Body of pancreas (tissue), 4 donors: ENCODE measurements around the gene MVP. TPM values are rescaled to one million over a fixed set of nuclear protein-coding genes. Genes with fewer than 3 reads are reported as not detected.
"Not testable (repeated sequence)": the region's sequence is repeated elsewhere in the genome, so short reads cannot be mapped to it uniquely, and the experiment has no call there.

Experiments used
- ATAC-seq: fragments of 150-250 bp; one replicate; pipeline ENCODE4 v1.9.1; 2016
- DNase-seq, 4 donors: peaks; one replicate each; pipeline ENCODE4 v3.0.0-alpha.2; 2019
- H3K27ac ChIP-seq, 4 donors: fragments of 200-600 bp; sonication (generic); 1 replicate in 3 of 4; 2 replicates in 1 of 4; pipeline versions ENCODE4 v1.5.1 to v1.6.1; 2016 to 2019; ENCODE audit warnings: mild to moderate bottlenecking in 1 of 4, mixed read lengths in 1 of 4, moderate library complexity in 1 of 4
- H3K27me3 ChIP-seq, 2 donors: fragments of 200-600 bp; sonication (generic); one replicate each; pipeline ENCODE4 v1.6.0; 2016; ENCODE audit warnings: mild to moderate bottlenecking in 1 of 2
- H3K36me3 ChIP-seq, 2 donors: fragments of 200-600 bp; sonication (generic); replicated peaks in 1 of 2; 2 replicates each; pipeline ENCODE4 v1.5.1; 2016; ENCODE audit warnings: low read depth in 2 of 2; ENCODE audit not compliant: insufficient read depth in 1 of 2
- H3K4me1 ChIP-seq: fragments of 200-600 bp; sonication (generic); one replicate; pipeline ENCODE4 v1.6.0; 2016
- H3K4me3 ChIP-seq, 2 donors: fragments of 200-600 bp; sonication (generic); 1 replicate in 1 of 2; 2 replicates in 1 of 2; pipeline ENCODE4 v1.5.1; 2016 to 2019
- H3K9me3 ChIP-seq, 3 donors: fragments of 200-600 bp; sonication (generic); 1 replicate in 2 of 3; 2 replicates in 1 of 3; pipeline ENCODE4 v1.5.1; 2016
- CTCF ChIP-seq, 7 experiments: fragments of 450-650 bp in 4 of 7; fragments of 200-600 bp in 3 of 7; sonication (generic) in 3 of 7; IDR thresholded peaks; one replicate each; pipeline ENCODE4 v1.5.1; 2016 to 2019; ENCODE audit warnings: antibody characterized with exemption in 7 of 7
- POLR2A ChIP-seq, 3 donors: fragments of 450-650 bp; IDR thresholded peaks; one replicate each; pipeline ENCODE4 v1.6.1; 2016; ENCODE audit warnings: antibody characterized with exemption in 3 of 3, mild to moderate bottlenecking in 2 of 3
- WGBS, 2 donors: methylation state at CpG; one replicate each; pipeline ENCODE4 v1.1.5; 2017; 5-methylcytosine and 5-hydroxymethylcytosine counted together
- intact Hi-C: fragments of 100-400 bp; cut with DNase I; formaldehyde crosslinking; loops from one replicate; pipeline ENCODE4 v1.15.1; 2023
- total RNA-seq, 2 donors: library from RNA; depleted of rRNA; stranded (reverse); fragments of >200 nt; gene quantifications; one replicate each; pipeline ENCODE4 v1.1.0, GENCODE V29; 2016

Gene MVP
- total RNA-seq: 100 to 1,000 TPM in 1 of 2 donors, 10 to 100 TPM in 1; 75.5 to 139 TPM

GRCh38 chr16:29820271-29820701 lies at the start of gene MVP:
MVP (plus strand) TSS chr16:29820462; CDS start chr16:29830550, 10,088 bp downstream.
- DNase-seq (peak; percentile 76 to 86 (median 84)), ATAC-seq (peak; percentile 37)
- no peaks in the 10 kb centered on the region for H3K36me3 ChIP-seq
- WGBS, 2 donors: 0% methylated on average over 2 to 4 of the region's 4 CpGs
- no peaks in the 10 kb centered on the region for H3K9me3 ChIP-seq
- H3K4me3 ChIP-seq: peak within 1 kb of the TSS; percentile 9 to 70
- H3K27me3 ChIP-seq: no peaks in the 10 kb centered on the region
- peak within 1 kb of the TSS; percentile 73 to 91 (median 88) for H3K27ac ChIP-seq
- H3K4me1 ChIP-seq: peaks cover 82% of the 10 kb centered on the region
- TF ChIP-seq POLR2A (IDR thresholded peaks at IDR 0.05) (peak; percentile 46 to 72 (median 60)), CTCF (IDR thresholded peaks at IDR 0.05) (peak in 1 of 7 experiments; percentile 14)
- intact Hi-C loops: no loop called here

- H3K27ac ChIP-seq, H3K4me3 ChIP-seq, ATAC-seq, H3K4me1 ChIP-seq, H3K27me3 ChIP-seq, intact Hi-C loops, H3K9me3 ChIP-seq, H3K36me3 ChIP-seq: not testable (repeated sequence)
- 80 to 82% methylated on average over 4 to 7 of the region's 7 CpGs for WGBS, 2 donors
- DNase-seq: peak in 1 of 4 donors; percentile 10
These were observed 47.9 kb upstream of the MVP start for GRCh38 chr16:29772330-29772729.

GRCh38 chr16:29774730-29775129 lies 45.5 kb upstream of the MVP start:
- no peaks in the 10 kb centered on the region for H3K9me3 ChIP-seq
- H3K4me3 ChIP-seq: no peak overlapping the region
- TF ChIP-seq CTCF (IDR thresholded peaks at IDR 0.05) (no peak), POLR2A (IDR thresholded peaks at IDR 0.05) (no peak)
- DNase-seq: no peak
- no peak for ATAC-seq
- no peaks in the 10 kb centered on the region for H3K36me3 ChIP-seq
- H3K27ac ChIP-seq: no peak overlapping the region
- no peaks in the 10 kb centered on the region for H3K27me3 ChIP-seq
- intact Hi-C loops: no loop called here
- H3K4me1 ChIP-seq: peaks cover 27% of the 10 kb centered on the region
- WGBS, 2 donors: 80 to 84% methylated on average over 5 of the region's 5 CpGs

GRCh38 chr16:29775742-29776408 lies 44.4 kb upstream of the MVP start:
- 60 to 76% methylated on average over 4 of the region's 4 CpGs for WGBS, 2 donors
- peaks cover 27% of the 10 kb centered on the region for H3K4me1 ChIP-seq
- TF ChIP-seq CTCF (IDR thresholded peaks at IDR 0.05): no peak
- TF ChIP-seq POLR2A (IDR thresholded peaks at IDR 0.05): no peak
- H3K27ac ChIP-seq: no peak overlapping the region
- intact Hi-C loops: no loop called here
- no peaks in the 10 kb centered on the region for H3K36me3 ChIP-seq
- no peaks in the 10 kb centered on the region for H3K27me3 ChIP-seq
- no peaks in the 10 kb centered on the region for H3K9me3 ChIP-seq
- no peak for DNase-seq
- ATAC-seq: no peak
- H3K4me3 ChIP-seq: no peak overlapping the region

GRCh38 chr16:29777576-29778350 lies 42.5 kb upstream of the MVP start, which contains the start of gene ZG16:
ZG16 (plus strand) TSS chr16:29778256; CDS start chr16:29779267, 1,011 bp downstream.
- Histone ChIP-seq H3K27me3 (no peaks in the 10 kb centered on the region), H3K36me3 (no peaks in the 10 kb centered on the region), H3K27ac (peak within 1 kb of the TSS in 1 of 4 donors; percentile 37), H3K4me1 (peaks cover 27% of the 10 kb centered on the region), H3K4me3 (no peak within 1 kb of the TSS), H3K9me3 (no peaks in the 10 kb centered on the region)
- ATAC-seq (peak; percentile 88), DNase-seq (peak; percentile 30 to 57 (median 54))
- 65 to 80% methylated on average over 9 to 10 of the region's 10 CpGs for WGBS, 2 donors
- intact Hi-C loops: no loop called here
- TF ChIP-seq POLR2A (IDR thresholded peaks at IDR 0.05) (no peak), CTCF (IDR thresholded peaks at IDR 0.05) (no peak)
